Measurements from ENCODE around the gene USHBP1.
"Not testable (repeated sequence)": the region's sequence is repeated elsewhere in the genome, so short reads cannot be mapped to it uniquely, and the experiment has no call there.

Gene USHBP1

DNA sequence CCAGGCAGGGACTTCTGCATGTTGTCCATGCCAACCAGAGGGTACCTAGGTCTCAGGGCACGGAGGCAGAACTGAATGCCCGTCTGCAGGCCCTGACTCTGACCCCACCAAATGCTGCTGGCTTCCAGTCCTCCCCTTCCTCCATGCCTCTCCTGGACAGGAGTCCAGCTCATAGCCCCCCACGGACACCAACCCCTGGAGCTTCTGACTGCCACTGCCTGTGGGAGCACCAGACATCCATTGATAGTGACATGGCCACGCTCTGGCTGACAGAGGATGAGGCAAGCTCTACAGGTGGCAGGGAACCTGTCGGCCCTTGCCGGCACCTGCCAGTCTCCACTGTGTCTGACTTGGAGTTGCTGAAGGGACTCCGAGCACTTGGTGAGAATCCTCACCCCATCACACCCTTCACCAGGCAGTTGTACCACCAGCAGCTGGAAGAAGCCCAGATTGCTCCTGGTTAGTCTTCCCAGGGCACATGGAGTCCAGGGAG is 19.0 kb upstream of the USHBP1 start:
- H3K27ac Mint-ChIP-seq: no peak overlapping the region
- H3K27me3 Mint-ChIP-seq: no peaks in the 10 kb centered on the region
- peak overlapping the region; percentile 40 for H3K4me3 Mint-ChIP-seq
- ATAC-seq (no peak), DNase-seq (no peak)
- H3K36me3 Mint-ChIP-seq (ENCODE audit: low read depth): peaks cover 22% of the 10 kb centered on the region
- no peaks in the 10 kb centered on the region for H3K9me3 Mint-ChIP-seq
- H3K4me1 Mint-ChIP-seq: peaks cover 10% of the 10 kb centered on the region

DNA sequence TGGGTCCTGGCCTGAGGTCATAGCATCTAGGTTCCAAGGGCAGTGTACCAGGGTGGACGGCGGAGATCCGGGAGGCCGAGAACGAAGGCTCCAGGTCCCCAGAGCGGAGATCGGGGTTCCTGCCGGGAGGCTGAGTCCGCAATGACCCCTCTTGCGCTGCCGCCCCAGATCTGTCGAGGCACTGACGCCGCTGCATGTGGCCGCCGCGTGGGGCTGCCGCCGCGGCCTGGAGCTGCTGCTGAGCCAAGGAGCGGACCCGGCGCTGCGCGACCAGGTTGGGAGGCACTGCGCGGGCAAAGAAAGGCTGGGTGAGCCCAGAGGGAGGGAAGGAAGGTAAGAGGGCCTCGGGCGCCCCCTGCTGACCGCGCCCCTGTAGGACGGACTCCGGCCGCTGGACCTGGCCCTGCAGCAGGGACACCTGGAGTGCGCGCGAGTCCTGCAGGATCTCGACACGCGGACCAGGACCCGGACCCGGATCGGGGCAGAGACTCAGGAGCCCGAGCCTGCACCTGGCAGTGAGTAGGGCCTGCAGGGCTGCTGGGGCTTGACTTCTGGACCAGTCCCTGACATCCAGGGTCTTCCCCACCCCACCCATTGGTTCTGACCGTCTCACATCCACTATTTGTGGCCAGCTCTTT is 18.1 kb upstream of the USHBP1 start:
- H3K4me3 Mint-ChIP-seq: peak overlapping the region; percentile 90
- no peaks in the 10 kb centered on the region for H3K27me3 Mint-ChIP-seq
- peak overlapping the region; percentile 80 for H3K27ac Mint-ChIP-seq

DNA sequence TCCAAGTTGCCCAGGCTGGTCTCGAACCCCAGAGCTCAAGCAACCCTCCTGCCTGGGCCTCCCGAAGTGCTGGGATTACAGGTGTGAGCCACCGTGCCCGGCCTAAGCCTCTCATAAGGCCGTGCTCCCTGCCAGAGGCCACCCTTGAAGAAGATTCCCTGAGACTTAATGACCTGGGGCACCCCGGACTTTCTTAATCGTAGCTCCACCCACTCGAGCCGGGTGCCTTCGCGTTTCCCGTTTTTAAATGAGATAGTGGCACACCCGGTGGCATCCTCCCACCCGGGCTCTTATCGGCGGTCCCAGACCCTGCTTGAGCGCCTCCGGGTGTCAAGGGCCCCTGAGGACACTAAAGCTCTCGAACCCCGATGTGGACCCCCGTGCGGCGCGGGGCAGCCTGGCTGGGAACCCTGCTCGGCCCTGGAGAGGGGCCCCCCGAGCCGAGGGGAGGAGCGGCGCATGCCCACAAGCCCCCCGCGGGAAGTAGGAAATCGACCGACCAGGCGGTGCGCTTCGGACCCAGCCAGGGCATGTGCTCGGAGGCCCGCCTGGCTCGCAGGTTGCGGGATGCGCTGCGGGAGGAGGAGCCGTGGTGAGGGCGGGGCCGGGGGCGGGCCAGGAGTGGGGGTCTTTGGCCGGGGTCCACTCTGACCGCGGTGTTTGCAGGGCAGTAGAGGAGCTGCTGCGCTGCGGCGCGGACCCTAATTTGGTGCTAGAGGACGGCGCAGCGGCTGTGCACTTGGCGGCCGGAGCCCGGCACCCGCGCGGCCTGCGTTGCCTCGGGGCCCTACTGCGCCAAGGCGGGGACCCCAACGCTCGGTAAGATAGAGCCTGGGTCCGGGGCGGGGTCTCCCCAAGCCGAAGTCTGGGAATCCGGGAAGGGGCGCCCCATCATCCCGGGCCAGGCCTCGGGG is 17.1 kb upstream of the USHBP1 start, which contains the start of gene ANKLE1:
Gene ANKLE1, plus strand, starts transcription at position 511 of the 914 bp plus-strand sequence. Its CDS starts 20 bp downstream, at position 531.
- peak; percentile 84 for DNase-seq
- Mint-ChIP-seq H3K9me3 (no peaks in the 10 kb centered on the region), H3K36me3 (ENCODE audit: low read depth) (peaks cover 24% of the 10 kb centered on the region), H3K4me1 (peaks cover 10% of the 10 kb centered on the region), H3K27ac (peak within 1 kb of the TSS; percentile 80), H3K27me3 (no peaks in the 10 kb centered on the region), H3K4me3 (peak within 1 kb of the TSS; percentile 90)
- peak; percentile 63 for ATAC-seq

More for the DNA sequence above, 18.1 kb upstream of the USHBP1 start:
- DNase-seq (peak; percentile 89), ATAC-seq (peak; percentile 86)
- peaks cover 22% of the 10 kb centered on the region for H3K36me3 Mint-ChIP-seq (ENCODE audit: low read depth)
- H3K9me3 Mint-ChIP-seq: no peaks in the 10 kb centered on the region
- peaks cover 10% of the 10 kb centered on the region for H3K4me1 Mint-ChIP-seq

DNA sequence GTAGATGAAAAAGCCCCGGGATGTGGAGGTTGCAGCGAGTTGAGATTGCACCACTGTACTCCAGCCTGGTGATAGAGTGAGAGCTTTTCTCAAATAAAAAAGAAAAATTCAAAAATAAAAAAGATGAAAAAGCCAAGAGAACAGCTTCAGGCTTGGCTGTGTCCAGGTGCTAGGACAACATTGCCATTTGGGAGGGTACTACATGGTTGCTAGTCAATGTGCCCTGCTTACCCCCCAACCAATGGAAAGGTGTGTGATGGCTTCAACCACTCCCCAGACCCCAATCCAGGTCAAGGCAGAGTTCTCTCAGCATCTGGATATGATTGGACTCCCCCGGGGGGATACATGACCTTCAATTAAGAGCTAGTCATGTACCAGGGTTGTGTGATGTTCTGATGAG is 14.9 kb upstream of the USHBP1 start:
- no peak overlapping the region for H3K27ac Mint-ChIP-seq
- H3K9me3 Mint-ChIP-seq: no peaks in the 10 kb centered on the region
- H3K27me3 Mint-ChIP-seq: no peaks in the 10 kb centered on the region
- H3K4me3 Mint-ChIP-seq: no peak overlapping the region
- no peak for ATAC-seq
- H3K36me3 Mint-ChIP-seq (ENCODE audit: low read depth): peaks cover 20% of the 10 kb centered on the region
- no peak for DNase-seq
- H3K4me1 Mint-ChIP-seq: peaks cover 10% of the 10 kb centered on the region

DNA sequence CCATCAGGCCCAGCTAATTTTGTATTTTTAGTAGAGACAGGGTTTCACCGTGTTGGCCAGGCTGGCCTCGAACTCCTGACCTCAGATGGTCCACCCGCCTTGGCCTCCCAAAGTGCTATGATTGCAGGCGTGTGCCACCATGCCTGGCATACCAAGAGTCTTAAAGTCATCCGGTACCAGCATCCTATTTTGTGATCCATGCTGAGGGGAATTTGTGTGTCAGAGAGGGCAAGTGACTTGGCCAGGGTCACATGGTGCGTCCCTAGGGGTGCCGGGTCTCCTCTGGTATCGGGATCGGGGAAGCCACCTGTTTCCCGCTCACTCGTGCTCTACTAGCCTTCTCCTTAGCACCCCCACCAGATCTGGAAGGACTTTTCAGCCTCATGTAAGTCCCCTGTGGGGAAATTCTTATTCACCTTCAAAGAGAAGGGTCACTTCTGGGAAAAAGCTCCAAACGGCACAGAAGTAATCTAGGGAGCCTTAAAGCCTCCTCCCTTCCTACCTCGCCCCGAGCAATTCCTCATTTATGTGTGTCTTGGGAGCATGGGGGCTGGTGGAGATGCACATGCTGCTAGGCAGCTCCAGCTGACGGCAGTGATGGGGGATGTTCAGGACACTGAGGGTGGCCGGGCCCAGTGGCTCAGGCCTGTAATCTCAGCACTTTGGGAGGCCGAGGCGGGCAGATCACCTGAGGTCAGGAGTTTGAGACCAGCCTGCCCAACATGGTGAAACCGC is 11.1 kb upstream of the USHBP1 start:
- H3K27me3 Mint-ChIP-seq: no peaks in the 10 kb centered on the region
- H3K4me1 Mint-ChIP-seq: no peaks in the 10 kb centered on the region
- H3K9me3 Mint-ChIP-seq: no peaks in the 10 kb centered on the region
- no peak overlapping the region for H3K4me3 Mint-ChIP-seq
- ATAC-seq (no peak), DNase-seq (no peak)
- no peak overlapping the region for H3K27ac Mint-ChIP-seq
- peaks cover 23% of the 10 kb centered on the region for H3K36me3 Mint-ChIP-seq (ENCODE audit: low read depth)

DNA sequence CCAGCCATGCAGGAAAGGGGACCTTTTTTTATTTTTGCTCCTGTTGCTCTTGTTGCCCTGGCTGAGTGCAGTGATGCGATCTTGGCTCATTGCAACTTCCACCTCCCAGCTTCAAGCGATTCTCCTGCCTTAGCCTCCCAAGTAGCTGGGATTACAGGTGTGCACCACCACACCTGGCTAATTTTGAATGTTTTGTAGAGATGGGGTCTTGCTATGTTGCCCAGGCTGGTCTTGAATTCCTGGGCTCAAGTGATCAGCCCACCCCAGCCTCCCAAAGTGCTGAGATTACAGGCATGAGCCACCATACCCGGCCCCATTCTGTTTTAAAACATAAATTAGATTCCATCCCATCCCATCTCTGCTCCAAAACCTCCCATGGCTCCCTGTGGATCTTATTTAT is 10.3 kb upstream of the USHBP1 start:
- not testable (repeated sequence) for H3K27me3 Mint-ChIP-seq, DNase-seq, H3K27ac Mint-ChIP-seq, H3K4me3 Mint-ChIP-seq, H3K9me3 Mint-ChIP-seq, ATAC-seq, H3K4me1 Mint-ChIP-seq
- peaks cover 27% of the 10 kb centered on the region for H3K36me3 Mint-ChIP-seq (ENCODE audit: low read depth)

DNA sequence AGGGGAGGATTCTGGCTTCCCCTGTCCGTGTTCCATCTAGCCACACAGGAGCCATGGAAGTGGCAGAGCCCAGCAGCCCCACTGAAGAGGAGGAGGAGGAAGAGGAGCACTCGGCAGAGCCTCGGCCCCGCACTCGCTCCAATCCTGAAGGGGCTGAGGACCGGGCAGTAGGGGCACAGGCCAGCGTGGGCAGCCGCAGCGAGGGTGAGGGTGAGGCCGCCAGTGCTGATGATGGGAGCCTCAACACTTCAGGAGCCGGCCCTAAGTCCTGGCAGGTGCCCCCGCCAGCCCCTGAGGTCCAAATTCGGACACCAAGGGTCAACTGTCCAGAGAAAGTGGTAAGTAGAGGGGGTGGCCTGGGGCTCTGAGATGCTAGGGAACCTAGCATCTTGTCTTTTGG is 4.2 kb upstream of the USHBP1 start:
- Mint-ChIP-seq H3K36me3 (ENCODE audit: low read depth) (peaks cover 17% of the 10 kb centered on the region), H3K27ac (peak overlapping the region; percentile 46), H3K27me3 (peaks cover 3% of the 10 kb centered on the region), H3K9me3 (no peaks in the 10 kb centered on the region), H3K4me3 (peak overlapping the region; percentile 95), H3K4me1 (peaks cover 19% of the 10 kb centered on the region)
- ATAC-seq: no peak
- DNase-seq: no peak

DNA sequence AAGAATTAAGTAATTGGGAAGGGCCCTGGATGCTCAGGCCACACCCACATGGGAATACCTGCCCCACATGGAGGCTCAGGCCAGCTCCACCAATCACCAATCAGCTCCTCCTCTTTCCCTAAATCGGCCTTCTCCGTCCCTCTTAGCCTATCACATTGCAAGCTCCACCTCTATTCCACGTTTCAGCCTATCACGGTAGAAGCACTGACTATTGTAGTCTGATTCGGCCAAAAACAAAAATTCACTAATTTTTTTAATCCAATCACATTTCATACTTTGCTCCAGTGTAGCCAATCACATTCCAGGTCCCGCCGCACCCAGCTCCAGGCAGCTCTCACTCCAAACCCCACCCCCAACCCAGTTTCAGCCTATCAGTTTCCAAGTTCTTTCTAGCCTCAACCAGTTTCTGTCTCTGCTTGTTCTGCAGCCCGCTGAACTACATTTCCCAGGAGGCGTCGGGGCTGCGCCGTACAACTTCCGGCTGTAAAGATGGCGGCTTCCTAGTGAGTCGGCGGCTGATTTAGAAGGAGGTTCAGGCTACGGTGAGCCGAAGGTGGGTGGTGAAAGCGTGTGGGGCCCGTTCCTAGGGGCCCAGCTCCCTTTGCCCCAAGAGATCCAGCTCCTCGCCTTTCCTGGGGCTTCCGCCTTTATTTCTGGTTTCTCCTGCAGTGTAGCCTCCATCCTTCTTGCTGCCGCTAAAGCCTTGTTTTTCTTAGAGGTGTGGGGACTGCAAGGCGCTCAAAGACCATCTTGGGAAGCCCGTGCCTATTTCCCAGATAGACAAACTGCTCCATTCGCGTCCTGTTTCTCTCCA is 2.6 kb upstream of the USHBP1 start, which contains the start of gene BABAM1:
Gene BABAM1, plus strand, starts transcription at position 469 of the 814 bp plus-strand sequence. CDS start 1,364 bp downstream, outside the sequence.
- H3K27ac Mint-ChIP-seq: peak within 1 kb of the TSS; percentile 96
- H3K4me3 Mint-ChIP-seq: peak within 1 kb of the TSS; percentile 95
- H3K9me3 Mint-ChIP-seq: no peaks in the 10 kb centered on the region
- H3K36me3 Mint-ChIP-seq (ENCODE audit: low read depth): peaks cover 15% of the 10 kb centered on the region
- H3K4me1 Mint-ChIP-seq: peaks cover 19% of the 10 kb centered on the region
- H3K27me3 Mint-ChIP-seq: peaks cover 3% of the 10 kb centered on the region
- ATAC-seq (peak; percentile 96), DNase-seq (peak; percentile 93)

DNA sequence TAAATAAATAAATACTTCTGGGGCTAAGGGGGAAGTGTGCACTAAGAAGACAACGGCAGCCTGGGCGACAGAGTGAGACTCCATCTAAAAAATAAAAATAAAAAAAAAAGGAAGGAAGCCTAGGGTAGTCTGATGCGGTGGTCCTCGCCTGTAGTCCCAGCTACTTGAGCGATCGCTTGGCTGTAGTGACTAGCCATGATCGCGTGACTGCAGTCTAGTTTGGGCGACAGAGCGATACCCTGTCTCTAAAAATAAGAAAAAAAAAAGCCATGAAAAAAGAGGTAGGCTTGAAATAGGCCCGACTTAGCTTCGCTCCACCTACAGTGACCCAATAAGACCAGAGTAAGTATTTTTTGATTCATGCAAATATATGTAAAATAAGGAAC is 2.0 kb upstream of the USHBP1 start:
- Mint-ChIP-seq H3K4me3 (peak overlapping the region; percentile 95), H3K27me3 (peaks cover 3% of the 10 kb centered on the region), H3K4me1 (peaks cover 19% of the 10 kb centered on the region), H3K27ac (peak overlapping the region; percentile 96), H3K36me3 (ENCODE audit: low read depth) (peaks cover 15% of the 10 kb centered on the region), H3K9me3 (no peaks in the 10 kb centered on the region)
- ATAC-seq (no peak), DNase-seq (no peak)

DNA sequence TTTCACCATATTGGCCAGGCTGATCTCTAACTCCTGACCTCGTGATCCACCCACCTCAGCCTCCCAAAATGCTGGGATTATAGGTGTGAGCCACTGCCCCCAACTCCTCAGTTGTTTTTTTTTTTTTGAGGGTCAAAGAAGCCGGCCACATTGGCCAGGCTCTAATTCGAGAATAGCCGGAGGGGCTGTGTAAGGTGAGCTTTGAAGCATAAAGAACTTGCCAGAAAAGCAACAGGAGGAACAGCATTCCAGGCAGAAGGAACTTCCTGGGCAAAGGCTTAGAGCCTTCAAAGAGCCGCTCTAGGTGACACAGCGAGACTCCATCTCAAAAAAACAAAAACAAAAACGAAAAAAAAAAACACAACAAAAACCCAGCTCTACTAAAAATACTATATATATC is 1.5 kb upstream of the USHBP1 start:
- DNase-seq: no peak
- H3K27me3 Mint-ChIP-seq: peaks cover 3% of the 10 kb centered on the region
- no peak for ATAC-seq
- no peak overlapping the region for H3K27ac Mint-ChIP-seq
- H3K36me3 Mint-ChIP-seq (ENCODE audit: low read depth): peaks cover 10% of the 10 kb centered on the region
- H3K4me3 Mint-ChIP-seq: no peak overlapping the region
- peaks cover 20% of the 10 kb centered on the region for H3K4me1 Mint-ChIP-seq
- H3K9me3 Mint-ChIP-seq: no peaks in the 10 kb centered on the region

DNA sequence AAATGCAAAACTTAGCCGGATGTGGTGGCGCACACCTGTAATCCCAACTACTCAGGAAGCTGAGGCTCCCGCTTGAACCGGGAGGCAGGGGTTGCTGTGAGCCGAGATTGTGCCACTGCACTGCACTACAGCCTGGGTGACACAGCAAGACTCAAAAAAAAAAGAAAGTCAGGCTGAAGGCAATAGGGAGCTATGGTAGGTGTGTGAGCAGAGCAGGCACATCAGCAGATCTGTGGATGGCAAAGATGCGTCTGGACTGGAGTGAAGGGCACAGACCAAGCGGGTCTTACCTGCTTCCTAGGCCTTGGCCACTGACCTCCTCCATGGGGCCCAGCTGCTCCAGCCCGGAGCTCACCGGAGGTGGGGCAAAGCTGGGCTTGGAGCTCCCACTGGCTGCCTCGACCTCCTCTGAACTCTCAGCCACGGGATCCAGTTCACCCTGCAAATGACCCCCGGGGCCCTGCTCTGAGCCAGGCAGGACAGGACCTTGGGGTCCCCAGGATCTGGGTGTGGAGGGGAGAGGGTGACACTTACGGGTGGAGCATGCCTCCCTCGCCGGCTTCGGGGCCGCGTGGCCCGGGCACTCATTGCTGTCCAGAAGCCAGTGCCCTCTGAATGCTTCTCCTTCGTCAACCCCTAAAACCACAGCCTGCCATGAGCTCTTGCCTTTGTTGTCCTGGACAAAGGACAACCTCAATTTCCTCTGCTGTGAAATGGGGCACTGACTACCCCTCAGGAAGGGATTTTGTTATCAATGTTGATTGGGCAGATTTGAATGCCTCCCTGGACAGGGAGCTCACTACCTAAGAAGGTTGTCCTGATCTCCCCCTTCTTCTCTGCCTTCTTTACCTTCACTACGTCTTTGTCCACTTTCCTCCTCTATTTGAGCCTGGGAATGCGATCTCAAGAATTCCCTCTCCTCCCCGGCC is 569 bp downstream of the USHBP1 start:
- no peak for DNase-seq
- Mint-ChIP-seq H3K9me3 (no peaks in the 10 kb centered on the region), H3K4me3 (no peak overlapping the region), H3K4me1 (peaks cover 24% of the 10 kb centered on the region), H3K27me3 (peaks cover 6% of the 10 kb centered on the region), H3K36me3 (ENCODE audit: low read depth) (peaks cover 3% of the 10 kb centered on the region), H3K27ac (no peak overlapping the region)
- no peak for ATAC-seq

DNA sequence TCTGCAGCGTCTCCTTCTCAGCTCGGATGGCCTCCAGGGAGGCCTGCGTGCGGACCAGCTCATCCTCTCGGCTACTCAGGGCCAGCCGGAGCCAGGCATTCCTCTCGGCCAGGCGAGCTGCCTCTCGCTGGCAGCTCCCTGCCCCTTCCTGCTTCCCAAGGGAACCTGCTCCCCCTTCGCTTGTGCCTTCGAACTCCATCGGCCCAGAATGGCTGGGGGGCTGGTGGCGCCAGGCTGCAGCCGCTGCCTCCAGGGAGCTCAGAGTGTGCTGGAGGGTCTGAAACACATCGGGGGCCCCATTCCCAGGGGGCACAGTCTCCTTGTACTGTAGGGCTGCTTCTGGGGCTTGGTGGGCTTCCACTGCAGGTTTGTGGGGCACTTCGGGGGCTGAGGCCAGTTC is 2.0 kb downstream of the USHBP1 start:
- Mint-ChIP-seq H3K27me3 (peaks cover 6% of the 10 kb centered on the region), H3K4me1 (peaks cover 14% of the 10 kb centered on the region)

DNA sequence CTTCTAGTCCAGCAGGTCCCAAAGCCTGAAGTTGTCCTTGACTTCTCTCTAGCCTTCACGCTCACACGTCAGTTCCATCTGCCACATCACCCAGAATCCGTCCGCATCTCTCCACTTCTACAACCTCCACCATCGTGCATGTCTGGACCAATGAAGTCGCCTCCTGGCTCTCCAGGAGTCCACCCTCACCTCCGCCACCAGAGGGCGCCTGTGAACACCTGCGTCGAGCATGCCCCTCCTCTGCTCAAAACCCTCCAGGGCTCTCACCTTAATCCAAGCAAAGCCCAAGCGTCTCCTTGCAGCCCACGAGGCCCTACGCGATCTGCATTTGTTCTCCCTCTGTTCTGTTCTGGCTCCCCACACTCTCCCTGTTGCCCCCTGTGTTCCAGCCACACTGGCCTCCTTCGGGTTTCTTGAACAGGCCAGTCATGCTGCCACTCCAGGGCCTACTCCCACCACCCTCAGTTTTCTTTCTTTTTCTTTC is 3.7 kb downstream of the USHBP1 start:
- Mint-ChIP-seq H3K27me3 (peaks cover 3% of the 10 kb centered on the region), H3K27ac (peak overlapping the region; percentile 5), H3K4me3 (no peak overlapping the region), H3K9me3 (no peaks in the 10 kb centered on the region), H3K36me3 (ENCODE audit: low read depth) (no peaks in the 10 kb centered on the region), H3K4me1 (peaks cover 5% of the 10 kb centered on the region)
- ATAC-seq (peak; percentile 100), DNase-seq (peak; percentile 92)

More for the DNA sequence above, 2.0 kb downstream of the USHBP1 start:
- DNase-seq (no peak), ATAC-seq (no peak)
- Mint-ChIP-seq H3K27ac (no peak overlapping the region), H3K9me3 (no peaks in the 10 kb centered on the region), H3K4me3 (no peak overlapping the region), H3K36me3 (ENCODE audit: low read depth) (peaks cover 3% of the 10 kb centered on the region)

All from activated naive CD8-positive, alpha-beta T cell treated with anti-CD3 and anti-CD28 coated beads, Interleukin-2, amount 50 U/mL, for 24 hours (primary cell).